ENCODE measurements around the gene SF3B4.
"Not testable (repeated sequence)": the region's sequence is repeated elsewhere in the genome, so short reads cannot be mapped to it uniquely, and the experiment has no call there.

The SF3B4 gene

GRCh38 chr1:149931212-149931790 is 3.7 kb upstream of the SF3B4 start:
- no peak for DNase-seq

- no peak for DNase-seq
Measured at GRCh38 chr1:149929856-149930255, 2.3 kb upstream of the SF3B4 start.

- DNase-seq: no peak
Measured at GRCh38 chr1:149928401-149928724, 760 bp upstream of the SF3B4 start.

DNA sequence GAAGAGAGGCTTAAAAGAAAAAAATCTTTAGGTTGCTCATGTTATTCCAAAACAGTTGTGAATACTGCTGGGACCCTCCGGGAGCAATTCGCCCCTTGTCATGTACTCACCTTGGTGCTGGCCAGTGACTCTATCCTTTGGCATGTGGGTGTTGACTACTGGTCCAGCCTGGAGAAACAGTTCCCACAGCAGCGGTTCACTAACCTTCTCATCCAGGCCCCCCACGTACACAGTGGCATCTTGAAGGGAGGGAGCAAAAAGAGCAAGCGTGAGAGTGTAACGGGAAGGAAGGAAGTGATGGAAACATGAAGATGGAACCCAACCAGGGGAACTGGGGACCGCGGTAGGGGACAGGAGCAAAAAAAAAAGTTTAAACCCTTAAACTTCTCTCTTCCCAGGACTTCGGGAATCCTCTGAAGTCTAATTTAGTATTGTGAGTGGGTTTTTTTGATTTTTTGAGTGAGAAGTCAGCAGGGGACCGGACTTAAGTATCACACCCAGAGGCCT is 494 bp downstream of the SF3B4 start:
- no peak for DNase-seq

- no peak for DNase-seq
Measured at GRCh38 chr1:149926296-149926695, 1.3 kb downstream of the SF3B4 start.

- DNase-seq: no peak
Measured at GRCh38 chr1:149925751-149926150, 1.9 kb downstream of the SF3B4 start.

- DNase-seq: no peak
Measured at GRCh38 chr1:149925345-149925744, 2.3 kb downstream of the SF3B4 start.

GRCh38 chr1:149923626-149924025 is 4.0 kb downstream of the SF3B4 start:
- DNase-seq: no peak

DNA sequence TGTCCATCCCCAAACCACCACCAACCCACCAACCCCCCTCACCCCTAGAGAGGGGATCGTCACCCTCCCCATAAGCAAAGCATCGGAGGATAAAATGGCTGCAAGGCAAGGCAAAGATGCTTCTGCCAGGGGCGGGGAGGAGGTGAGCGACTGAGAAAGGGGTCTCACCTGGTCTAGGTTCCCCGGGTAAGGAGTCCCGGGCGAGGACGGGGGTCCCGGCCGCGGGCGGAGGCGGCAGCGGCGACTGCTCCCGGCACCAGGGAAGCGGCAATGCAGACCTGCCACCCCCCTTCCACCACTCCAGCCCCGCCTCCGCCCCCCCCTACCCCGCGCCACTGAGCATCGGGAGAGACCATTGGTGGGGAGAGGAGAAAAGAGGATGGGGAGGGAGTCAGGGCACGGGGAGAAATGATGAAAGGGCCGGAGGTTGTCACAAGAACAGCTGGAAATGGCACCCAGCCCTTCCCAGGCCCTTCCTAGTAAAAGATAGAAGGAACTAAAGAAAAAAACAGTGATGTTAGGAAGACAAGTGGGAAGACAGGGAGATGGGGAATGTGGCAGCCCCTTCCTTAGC is 9.9 kb downstream of the SF3B4 start, which contains the start of gene SV2A:
Gene SV2A, minus strand, starts transcription at position 274 of the 574 bp plus-strand sequence. CDS start 4,004 bp downstream, outside the sequence.
- peak in 1 of 2 donors; percentile 39 for DNase-seq

DNA sequence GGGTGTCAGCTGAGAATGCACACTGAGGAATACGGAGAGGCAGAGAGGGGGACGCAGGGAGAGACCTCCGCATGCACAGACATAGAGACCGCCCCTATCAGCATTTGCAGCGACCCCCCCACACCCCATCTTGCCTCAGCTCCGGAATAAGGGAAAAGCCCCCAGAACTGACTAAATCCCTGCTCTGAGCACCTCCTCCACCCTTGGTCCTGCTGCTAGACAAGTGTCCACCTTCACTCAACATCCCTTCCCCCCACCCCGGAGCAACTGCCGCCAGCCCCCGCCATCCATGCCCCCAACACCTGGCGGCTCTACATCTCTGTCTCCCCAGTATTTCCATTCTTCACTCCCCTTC is 10.7 kb downstream of the SF3B4 start:
- no peak for DNase-seq

- no peak for DNase-seq
Measured at GRCh38 chr1:149916193-149916897, 11.3 kb downstream of the SF3B4 start.

DNA sequence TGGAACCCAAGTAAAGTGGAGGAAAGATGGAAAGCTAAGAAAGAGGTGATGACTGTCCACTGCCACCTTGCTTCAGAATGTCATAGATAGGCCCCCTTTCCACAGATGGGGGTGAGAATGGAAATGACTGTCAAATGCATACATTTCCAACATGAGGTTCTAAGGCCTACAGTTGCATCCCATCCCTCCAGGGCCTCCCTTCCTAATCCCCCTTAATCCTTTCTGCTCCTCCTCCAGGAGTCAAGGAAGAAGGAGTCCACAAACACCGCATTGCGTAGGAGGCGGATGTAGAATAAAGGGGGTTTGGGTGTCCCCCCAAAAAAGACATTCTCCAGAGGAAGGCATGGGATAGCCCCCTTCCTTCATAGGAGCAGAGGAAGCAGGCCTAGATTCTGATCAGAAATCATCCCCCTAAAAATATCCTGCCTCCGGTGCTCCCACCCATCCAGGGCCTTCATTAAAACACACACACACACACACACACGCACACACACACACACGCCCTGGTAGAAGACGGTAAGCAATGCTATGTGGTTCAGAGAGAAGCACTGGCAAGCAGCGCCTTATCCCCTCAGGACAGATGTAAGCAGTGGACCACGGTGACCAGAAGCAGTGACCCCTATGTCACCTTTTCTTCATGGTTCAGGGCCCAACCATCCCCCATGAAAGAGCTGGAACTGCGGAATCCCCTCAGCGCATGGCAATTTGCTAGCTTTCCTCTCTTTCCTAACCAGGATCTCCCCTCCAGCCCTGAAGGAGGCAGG is 12.0 kb downstream of the SF3B4 start:
- DNase-seq: no peak

GRCh38 chr1:149914545-149914944 is 13.1 kb downstream of the SF3B4 start:
- no peak for DNase-seq

DNA sequence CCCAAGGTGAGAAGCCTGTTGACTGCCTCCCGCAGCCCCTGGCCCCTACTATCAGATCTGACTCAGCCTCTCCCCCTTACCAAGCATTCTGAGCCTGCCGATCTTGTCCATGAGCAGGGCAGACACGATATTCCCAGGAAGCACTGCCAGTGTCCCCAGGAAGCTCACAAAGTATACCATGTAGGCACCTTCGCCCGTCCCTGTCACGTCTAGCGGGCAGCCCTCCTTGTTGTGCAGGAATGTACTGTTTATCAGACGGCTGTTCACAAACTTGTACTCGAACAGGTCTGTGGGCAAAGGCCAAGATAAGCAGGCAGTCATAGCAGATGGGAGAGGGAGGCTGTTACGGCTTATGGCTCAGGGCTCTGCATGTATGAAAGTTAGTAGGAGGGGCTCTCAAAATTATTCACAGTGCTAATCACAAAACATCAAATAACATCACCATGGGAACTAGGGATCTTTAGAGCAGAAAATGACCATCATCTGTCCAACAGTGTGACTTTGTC is 21.0 kb downstream of the SF3B4 start:
- no peak for DNase-seq

GRCh38 chr1:149903836-149904491 is 23.6 kb downstream of the SF3B4 start:
- no peak for DNase-seq

DNA sequence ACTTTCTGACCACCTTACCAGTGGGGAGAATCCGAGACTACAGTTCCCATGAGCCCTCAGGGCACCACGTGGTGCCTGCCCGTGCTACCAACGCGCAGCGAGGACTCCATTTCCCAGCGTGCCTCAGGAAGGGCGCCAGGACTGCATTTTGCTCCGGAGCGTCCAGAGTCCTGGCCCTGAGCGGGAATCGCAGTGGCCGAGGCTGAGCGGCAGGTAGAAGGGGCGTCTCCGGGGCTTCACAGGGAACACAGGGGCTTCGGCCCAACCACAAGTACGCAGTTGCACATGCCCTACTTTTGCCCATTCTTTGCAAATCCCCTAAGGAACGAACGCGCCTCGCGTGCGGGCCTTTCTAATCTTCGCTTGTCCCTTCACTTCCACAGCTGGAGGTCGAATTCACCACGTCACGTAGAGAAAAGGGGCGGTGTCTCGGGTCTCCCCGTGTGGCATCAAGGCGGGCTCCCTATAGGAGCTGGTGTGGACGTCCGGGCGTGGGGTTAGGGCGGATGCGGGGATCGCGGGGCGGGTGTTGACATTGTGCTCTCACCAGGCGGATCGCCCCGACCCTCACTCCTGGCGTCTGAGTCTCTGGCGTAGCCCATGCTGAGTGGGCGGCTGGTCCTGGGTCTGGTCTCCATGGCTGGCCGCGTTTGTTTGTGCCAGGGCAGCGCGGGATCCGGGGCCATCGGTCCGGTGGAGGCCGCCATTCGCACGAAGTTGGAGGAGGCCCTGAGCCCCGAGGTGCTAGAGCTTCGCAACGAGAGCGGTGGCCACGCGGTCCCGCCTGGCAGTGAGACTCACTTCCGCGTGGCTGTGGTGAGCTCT is 27.9 kb downstream of the SF3B4 start, which contains the start of gene BOLA1:
Gene BOLA1, plus strand, starts transcription at position 109 of the 825 bp plus-strand sequence. Its CDS starts 492 bp downstream, at position 601.
- DNase-seq: peak; percentile 74 to 76

GRCh38 chr1:149896575-149896974 is 31.0 kb downstream of the SF3B4 start:
- DNase-seq: no peak

GRCh38 chr1:149888999-149889289 is 38.7 kb downstream of the SF3B4 start:
- no peak for DNase-seq

DNA sequence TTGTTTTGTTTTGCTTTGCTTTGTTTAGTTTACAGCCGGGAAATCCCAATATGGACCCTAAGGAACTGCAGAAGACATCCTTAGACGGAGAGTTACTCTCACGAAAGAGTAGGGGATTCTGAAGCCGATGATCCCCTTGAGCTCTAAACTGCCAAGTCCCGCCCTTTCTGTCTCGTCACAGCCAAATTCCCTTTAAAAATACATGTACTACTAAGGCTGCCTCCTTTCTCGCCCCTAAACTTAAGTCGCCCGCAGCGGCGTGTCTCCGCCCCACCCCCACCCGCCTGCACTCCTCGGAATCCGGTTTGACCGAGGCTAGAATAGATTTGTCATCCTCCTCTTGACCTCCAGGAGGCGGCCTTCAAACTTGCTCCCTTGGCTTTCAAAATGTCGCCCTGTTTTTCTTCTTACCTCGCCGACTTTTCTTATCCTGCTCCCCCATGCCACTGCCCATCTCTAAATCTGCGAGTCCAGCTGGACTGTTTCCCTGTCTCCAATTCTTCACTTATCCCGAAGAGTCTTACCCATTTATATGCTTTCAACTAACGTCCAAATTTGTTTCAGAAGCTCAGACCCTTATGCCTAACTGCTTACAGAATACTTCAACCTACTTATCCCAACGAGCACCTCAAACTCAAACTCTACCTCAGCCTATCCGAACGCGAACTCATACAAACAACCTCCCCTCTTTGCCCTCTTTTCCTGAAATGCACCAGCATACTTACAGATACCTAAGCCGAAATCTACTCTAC is 39.2 kb downstream of the SF3B4 start:
- peak; percentile 73 to 75 for DNase-seq

- peak; percentile 63 to 66 for DNase-seq
Measured at GRCh38 chr1:149887456-149888246, 40.0 kb downstream of the SF3B4 start.

DNA sequence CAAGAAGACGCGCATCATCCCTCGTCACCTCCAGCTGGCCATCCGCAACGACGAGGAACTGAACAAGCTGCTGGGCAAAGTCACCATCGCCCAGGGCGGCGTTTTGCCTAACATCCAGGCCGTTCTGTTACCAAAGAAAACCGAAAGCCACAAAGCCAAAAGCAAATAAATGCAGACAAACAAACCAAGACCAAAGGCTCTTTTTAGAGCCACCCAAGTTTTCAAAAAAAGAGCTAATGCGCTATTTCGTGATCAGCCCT is 40.5 kb downstream of the SF3B4 start:
- DNase-seq: not testable (repeated sequence)
